GM23338 (cell line): ENCODE measurements around the gene UNKL.

ENCODE experiments used
- CTCF ChIP-seq, 2 experiments: fragments of 200-600 bp in 1 of 2; sonication (generic) in 1 of 2; conservative IDR thresholded peaks; 2 replicates each; pipeline versions ENCODE4 v1.5.1 to v1.6.1; 2016 to 2017; ENCODE audit warnings: antibody characterized with exemption in 2 of 2, low read depth in 2 of 2, mild to moderate bottlenecking in 2 of 2, moderate library complexity in 1 of 2
- POLR2AphosphoS5 ChIP-seq: IDR thresholded peaks from 2 replicates; pipeline ENCODE4 v1.6.1; 2016; ENCODE audit warnings: antibody characterized with exemption, low read depth

GRCh38 chr16:1431497-1432270 lies 17.2 kb upstream of the UNKL start:
- no peak for TF ChIP-seq POLR2AphosphoS5
- no peak for TF ChIP-seq CTCF (conservative IDR thresholded peaks at IDR 0.05; ENCODE audit: low read depth in 2 of 2)
